ENCODE data around the gene SUSD2.

Gene SUSD2

GRCh38 chr22:24166811-24167210 lies 14.5 kb upstream of the SUSD2 start:
- ChIA-PET POLR2A (no interaction called here), CTCF (interaction anchor here (4.3 to 8.5 kb wide), 2 partner anchors 9 to 11 kb away, joined by 42 to 104 read pairs; no protein-coding TSS in a partner anchor)
- H3K4me3 ChIP-seq (ENCODE audit: low read depth, low read length) = no peak overlapping the region
- no peak for DNase-seq (ENCODE audit: low read depth, low spot score)
- TF ChIP-seq CTCF (IDR thresholded peaks at IDR 0.05; ENCODE audit: insufficient read depth, low read length, missing control alignments) = no peak

GRCh38 chr22:24169439-24170058 lies 11.7 kb upstream of the SUSD2 start:
- TF ChIP-seq CTCF (IDR thresholded peaks at IDR 0.05; ENCODE audit: insufficient read depth, low read length, missing control alignments) = no peak
- CTCF ChIA-PET = interaction anchor here (1.7 to 8.5 kb wide), 2 partner anchors 8 to 14 kb away, joined by 4 to 104 read pairs; no protein-coding TSS in a partner anchor

GRCh38 chr22:24170188-24170587 lies 11.1 kb upstream of the SUSD2 start:
- DNase-seq (ENCODE audit: low read depth, low spot score) = no peak
- no peak for TF ChIP-seq CTCF (IDR thresholded peaks at IDR 0.05; ENCODE audit: insufficient read depth, low read length, missing control alignments)
- ChIA-PET CTCF (interaction anchor here (1.7 to 8.5 kb wide), 2 partner anchors 7 to 14 kb away, joined by 4 to 104 read pairs; no protein-coding TSS in a partner anchor), POLR2A (no interaction called here)
- H3K4me3 ChIP-seq (ENCODE audit: low read depth, low read length) = no peak overlapping the region

More at GRCh38 chr22:24169439-24170058, 11.7 kb upstream of the SUSD2 start:
- no peak overlapping the region for H3K4me3 ChIP-seq (ENCODE audit: low read depth, low read length)
- POLR2A ChIA-PET = no interaction called here
- no peak for DNase-seq (ENCODE audit: low read depth, low spot score)

GRCh38 chr22:24170632-24171031 lies 10.7 kb upstream of the SUSD2 start:
- no peak for TF ChIP-seq CTCF (IDR thresholded peaks at IDR 0.05; ENCODE audit: insufficient read depth, low read length, missing control alignments)
- POLR2A ChIA-PET = no interaction called here
- CTCF ChIA-PET = interaction anchor here (7.3 to 8.5 kb wide), 2 partner anchors 14 to 15 kb away, joined by 92 to 104 read pairs; no protein-coding TSS in a partner anchor
- H3K4me3 ChIP-seq (ENCODE audit: low read depth, low read length) = no peak overlapping the region
- DNase-seq (ENCODE audit: low read depth, low spot score) = no peak

- ChIA-PET CTCF (interaction anchor here (0.9 to 7.3 kb wide), 3 partner anchors 16 to 65 kb away, joined by 3 to 92 read pairs (median 52); no protein-coding TSS in a partner anchor), POLR2A (no interaction called here)
- no peak for TF ChIP-seq CTCF (IDR thresholded peaks at IDR 0.05; ENCODE audit: insufficient read depth, low read length, missing control alignments)
- no peak overlapping the region for H3K4me3 ChIP-seq (ENCODE audit: low read depth, low read length)
- DNase-seq (ENCODE audit: low read depth, low spot score) = no peak
Measured at GRCh38 chr22:24171822-24172221, 9.5 kb upstream of the SUSD2 start.

GRCh38 chr22:24175160-24175808 lies 6.0 kb upstream of the SUSD2 start:
- H3K4me3 ChIP-seq (ENCODE audit: low read depth, low read length) = no peak overlapping the region
- DNase-seq (ENCODE audit: low read depth, low spot score) = no peak
- POLR2A ChIA-PET = interaction anchor here (0.9 kb wide), 1 partner anchor 9 kb away, joined by 4 read pairs; no protein-coding TSS in a partner anchor
- peak; percentile 96 for TF ChIP-seq CTCF (IDR thresholded peaks at IDR 0.05; ENCODE audit: insufficient read depth, low read length, missing control alignments)
- CTCF ChIA-PET = interaction anchor here (0.6 to 7.3 kb wide), 27 partner anchors 10 to 295 kb away, joined by 3 to 92 read pairs (median 4); no protein-coding TSS in a partner anchor

Measured in AG04449 (cell line).